ENCODE data around the gene DCP1B.

Gene DCP1B

DNA sequence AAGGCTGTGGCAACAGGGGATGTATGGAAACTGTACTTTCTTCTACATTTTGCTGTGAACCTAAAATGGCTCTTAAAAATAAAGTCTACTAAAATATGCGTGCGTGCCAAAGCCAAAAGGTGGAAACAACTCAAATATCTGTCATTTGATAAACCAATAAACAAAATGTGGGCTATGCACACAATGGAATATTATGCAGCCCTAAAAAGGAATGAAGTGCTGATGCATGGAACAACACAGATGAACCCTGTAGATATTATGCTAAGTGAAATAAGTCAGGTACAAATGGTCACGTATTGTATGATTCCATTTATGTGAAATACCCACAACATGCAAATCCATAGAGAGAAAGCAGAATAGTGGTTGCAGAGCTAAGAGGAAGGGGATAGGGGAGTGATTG is 93.8 kb downstream of the DCP1B start:
- TF ChIP-seq GATA2 (IDR thresholded peaks at IDR 0.05; ENCODE audit: low read depth, low read length) (no peak), GATA3 (IDR thresholded peaks at IDR 0.05; ENCODE audit: low read depth, low read length) (no peak)

DNA sequence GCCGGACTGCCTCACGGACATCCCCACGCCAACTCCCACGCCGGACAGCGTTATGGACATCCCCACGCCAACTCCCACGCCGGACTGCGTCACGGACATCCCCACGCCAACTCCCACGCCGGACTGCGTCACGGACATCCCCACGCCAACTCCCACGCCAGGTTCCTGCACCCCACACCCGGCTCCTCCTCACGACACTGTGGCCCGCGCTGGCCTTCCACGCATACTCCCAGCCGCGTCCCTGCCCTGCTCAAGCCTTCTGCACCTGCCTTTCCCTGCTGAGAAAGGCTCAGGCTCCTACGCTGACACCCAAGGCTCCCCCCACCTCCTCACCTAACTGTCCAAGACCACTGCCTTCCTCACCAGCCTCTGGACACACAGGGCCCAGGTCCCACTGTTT is 95.5 kb downstream of the DCP1B start:
- no peak for TF ChIP-seq GATA2 (IDR thresholded peaks at IDR 0.05; ENCODE audit: low read depth, low read length)
- no peak for TF ChIP-seq GATA3 (IDR thresholded peaks at IDR 0.05; ENCODE audit: low read depth, low read length)

DNA sequence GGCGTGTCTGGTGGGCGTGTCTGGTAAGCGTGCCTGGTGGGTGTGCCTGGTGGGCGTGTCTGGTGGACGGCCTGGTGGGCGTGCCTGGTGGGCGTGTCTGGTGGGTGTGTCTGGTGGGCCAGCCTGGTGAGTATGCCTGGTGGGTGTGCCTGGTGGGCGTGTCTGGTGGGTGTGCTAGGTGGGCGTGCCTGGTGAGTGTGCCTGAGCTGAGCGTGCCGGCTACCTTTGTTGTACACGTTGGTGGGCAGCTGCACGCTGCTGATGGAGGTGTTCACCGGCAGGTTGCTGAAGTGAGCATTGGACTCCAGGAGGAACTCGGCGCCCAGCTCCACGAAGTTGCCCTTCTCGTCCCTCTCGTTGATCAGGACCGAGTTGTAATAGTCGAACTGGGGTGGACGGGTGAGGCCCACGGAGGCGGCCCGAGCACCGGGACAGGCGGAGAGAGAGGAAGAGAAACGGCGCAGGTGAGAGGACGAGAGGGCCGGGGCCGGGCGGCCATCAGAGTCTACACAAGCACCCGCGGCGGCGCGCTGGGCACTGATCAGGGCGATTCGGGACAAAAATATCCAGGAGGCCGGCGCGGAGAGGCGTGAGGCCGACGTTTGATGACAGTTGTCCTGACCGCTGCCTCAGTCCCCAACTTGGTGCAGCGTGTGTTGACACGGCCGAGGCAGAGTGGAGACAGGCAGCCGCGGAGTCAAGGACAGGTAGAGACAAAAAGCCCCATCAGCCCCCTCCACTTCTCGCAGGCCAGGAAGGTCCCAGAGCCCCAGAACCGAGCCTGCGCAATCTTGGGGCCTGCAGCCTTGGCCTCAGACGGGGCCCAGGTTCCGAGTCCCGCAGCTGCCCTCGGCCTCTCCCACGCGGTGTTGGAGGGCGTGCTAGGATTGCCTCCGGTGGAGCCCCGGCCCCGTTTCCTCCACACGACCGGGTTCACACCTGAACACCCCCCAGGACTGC is 96.3 kb downstream of the DCP1B start:
- TF ChIP-seq GATA3 (IDR thresholded peaks at IDR 0.05; ENCODE audit: low read depth, low read length), result no peak

DNA sequence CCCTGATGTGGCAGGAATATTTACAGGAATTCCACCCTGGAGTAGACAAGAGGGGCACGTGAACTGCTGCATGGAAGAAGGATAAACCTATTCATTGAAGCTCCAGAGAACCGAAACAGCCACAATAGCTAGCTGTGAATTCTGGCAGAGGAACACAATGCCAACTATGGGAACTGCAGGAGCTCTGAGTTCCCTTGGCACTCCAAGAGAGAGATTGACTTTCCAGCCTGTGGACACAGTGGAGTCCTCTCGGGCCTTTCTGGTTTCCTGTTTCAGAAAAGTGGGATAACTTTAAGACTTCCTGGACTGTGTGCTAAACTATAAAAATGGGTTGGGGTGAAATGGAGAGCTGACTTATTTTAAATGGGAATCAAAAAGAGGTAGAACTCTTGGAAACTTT is 97.7 kb downstream of the DCP1B start:
- TF ChIP-seq GATA2 (IDR thresholded peaks at IDR 0.05; ENCODE audit: low read depth, low read length) (no peak), GATA3 (IDR thresholded peaks at IDR 0.05; ENCODE audit: low read depth, low read length) (no peak)

DNA sequence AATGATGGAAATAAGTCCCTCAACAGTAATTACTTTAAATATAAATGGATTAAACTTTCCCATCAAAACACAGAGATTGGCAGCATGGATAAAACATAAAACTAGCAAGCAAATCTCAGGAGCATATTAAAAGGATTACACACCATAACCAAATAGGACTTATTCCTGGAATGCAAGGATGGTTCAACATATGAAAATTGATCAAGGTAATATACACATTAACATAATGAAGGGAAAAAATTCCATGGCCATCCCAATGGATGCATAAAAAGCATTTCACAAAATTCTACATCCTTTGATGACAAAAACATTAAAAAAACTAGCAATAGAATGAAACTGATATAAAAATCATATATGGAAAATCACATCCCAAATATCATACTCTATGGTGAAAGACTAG is 99.4 kb downstream of the DCP1B start:
- TF ChIP-seq GATA2 (IDR thresholded peaks at IDR 0.05; ENCODE audit: low read depth, low read length) (no peak), GATA3 (IDR thresholded peaks at IDR 0.05; ENCODE audit: low read depth, low read length) (no peak)

DNA sequence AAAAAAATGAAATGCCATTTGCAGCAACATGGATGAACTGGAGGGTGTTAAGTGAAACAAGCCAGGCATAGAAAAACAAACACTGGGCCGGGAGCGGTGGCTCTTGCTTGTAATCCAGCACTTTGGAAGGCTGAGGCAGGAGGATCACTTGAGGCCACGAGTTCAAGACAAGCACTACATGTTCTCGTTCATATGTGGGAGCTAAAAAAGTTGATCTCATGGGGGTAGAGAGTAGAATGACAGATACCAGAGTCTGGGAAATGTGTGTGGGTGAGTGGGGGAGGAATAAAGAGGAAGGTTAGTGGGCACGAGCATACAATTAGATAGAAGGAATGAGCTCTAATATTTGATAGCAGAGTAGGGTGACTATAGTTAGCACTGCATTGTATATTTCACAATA is 107.3 kb downstream of the DCP1B start:
- no peak for TF ChIP-seq GATA3 (IDR thresholded peaks at IDR 0.05; ENCODE audit: low read depth, low read length)
- TF ChIP-seq GATA2 (IDR thresholded peaks at IDR 0.05; ENCODE audit: low read depth, low read length), result no peak

Measured in SH-SY5Y (cell line).